NCI-H2107 (cell line): ENCODE results near the gene AZIN2.
"Not testable (repeated sequence)": the region's sequence is repeated elsewhere in the genome, so short reads cannot be mapped to it uniquely, and the experiment has no call there.

Experiments
- DNase-seq: peaks from one replicate; lab custom pipeline; 2025; lab: John Stamatoyannopoulos, UW

Gene AZIN2

DNA sequence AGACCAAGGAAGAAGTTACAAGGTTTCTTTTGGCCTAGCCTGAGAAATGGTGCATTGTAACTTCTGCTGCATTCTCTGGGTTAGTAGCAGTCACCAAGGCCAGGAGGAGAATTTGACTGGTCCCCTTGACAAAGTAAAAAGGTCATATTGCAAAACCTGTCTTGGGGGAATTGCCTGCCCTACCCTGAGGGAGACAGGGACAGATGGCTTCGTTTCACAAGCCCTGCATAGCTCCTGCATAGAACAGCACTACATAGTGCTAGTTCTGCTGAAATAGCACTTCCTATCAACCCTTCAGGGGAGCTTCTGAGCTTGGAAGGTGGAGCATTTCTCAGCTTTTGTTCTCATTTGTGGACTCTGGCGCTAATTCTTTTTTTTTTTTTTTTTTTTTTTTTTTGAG lies 23.9 kb upstream of the AZIN2 start:
- no peak for DNase-seq

DNA sequence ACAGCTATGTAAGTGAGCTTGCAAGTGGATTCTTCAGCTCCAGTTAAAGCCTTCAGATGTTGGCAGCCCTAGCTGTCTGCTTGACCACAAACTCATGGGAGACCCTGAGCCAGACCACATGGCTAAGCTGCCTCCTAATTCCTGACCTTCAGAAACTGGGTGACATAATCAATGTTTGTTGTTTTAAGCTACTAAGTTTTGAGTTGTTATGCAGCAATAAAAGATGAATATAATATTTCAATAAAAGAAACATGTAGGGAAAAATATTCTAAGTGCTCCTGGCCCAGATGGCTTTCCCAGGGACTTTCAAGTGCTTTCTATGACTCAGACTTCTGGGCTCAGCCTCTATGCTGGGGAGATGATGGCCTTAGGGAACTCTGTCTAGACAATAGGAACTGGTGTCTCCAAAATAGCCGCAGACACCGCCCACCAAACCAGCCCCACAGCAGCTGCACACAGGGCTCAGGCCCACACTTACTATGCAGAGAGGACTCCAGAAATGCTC lies 20.3 kb upstream of the AZIN2 start:
- DNase-seq, result no peak

DNA sequence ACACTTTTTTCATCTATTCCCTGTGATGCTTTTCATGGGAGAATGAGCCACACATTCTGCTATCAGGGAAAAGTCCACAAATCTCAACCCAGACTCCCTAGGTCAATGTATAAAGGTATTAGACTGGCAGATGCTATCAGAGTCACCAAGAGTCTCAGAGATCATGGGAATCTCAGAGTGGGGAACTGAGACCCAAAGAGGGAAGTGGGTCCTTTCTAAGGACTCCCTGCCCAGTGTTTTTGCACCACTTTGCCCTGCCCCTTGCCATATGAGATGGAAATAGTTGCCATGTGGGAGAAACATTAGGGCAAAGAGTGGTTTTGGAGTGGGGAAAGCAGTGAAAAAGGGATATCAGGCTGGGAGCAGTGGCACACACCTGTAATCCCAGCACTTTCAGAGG lies 19.1 kb upstream of the AZIN2 start:
- no peak for DNase-seq

DNA sequence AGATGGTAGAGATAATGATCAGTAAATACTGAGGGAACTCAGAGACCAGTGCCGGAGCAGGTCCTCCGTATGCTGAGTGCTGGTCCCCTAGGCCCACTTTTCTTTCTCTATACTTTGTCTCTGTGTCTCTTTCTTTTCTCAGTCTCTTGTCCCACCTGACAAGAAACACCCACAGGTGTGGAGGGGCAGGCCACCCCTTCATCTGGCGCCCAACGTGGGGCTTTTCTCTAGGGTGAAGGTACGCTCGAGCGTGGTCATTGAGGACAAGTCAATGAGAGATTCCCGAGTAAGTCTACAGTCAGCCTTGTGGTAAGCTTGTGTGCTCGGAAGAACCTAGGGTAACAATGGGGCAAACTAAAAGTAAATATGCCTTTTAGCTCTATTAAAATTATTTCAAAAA lies 16.7 kb upstream of the AZIN2 start:
- not testable (repeated sequence) for DNase-seq

DNA sequence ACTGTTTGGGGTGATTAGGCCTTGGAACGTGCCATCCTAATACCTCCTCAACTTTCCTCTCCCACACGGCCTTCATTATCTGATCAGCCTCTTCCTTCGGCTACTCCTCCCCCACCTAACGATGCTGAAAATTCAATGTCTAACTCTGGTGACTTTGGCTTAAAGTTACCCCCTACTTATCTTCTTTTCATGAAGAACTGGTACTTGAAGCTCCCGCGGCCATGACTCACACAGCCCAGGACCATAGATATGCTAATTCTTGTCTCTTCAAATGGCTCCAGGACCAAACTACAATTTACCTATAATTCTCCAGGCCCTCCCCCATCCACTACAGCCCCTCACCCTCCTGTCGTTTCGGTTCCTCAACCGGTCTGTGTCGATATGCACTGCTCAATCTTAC lies 15.7 kb upstream of the AZIN2 start:
- no peak for DNase-seq

DNA sequence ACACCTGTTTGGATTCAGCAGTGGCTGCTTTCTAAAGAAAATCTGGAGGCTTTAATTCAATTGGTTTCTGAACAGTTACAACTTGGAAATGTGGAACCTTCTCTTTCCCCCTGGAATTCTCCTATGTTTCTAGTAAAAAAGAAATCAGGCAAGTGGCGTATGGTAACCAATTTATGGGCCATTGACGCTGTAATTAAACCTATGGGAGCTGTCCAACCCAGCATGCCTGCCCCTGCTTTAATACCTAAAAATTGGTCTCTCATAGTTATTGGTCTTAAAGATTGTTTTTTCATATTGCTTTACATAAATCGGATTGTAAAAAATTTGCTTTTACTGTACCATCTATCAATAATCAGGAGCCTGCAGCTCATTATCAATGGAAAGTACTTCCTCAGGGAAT lies 14.5 kb upstream of the AZIN2 start:
- not testable (repeated sequence) for DNase-seq

DNA sequence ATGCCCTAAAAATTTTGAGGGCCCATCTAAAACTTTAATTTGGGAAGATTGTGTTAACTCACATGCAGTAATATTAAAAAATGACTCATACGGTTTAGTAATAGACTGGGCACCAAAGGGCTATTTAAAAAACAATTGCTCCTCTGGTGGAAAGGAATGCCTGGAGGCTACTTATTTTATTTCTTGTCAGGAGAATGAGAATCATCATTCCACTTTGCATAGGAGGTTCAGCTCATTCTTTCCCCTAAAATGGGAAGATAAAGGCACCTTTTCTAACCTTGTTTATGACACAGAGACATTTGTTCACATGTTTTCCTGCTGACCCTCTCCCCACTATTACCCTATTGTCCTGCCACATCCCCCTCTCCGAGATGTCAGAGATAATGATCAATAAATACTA lies 12.8 kb upstream of the AZIN2 start:
- not testable (repeated sequence) for DNase-seq

DNA sequence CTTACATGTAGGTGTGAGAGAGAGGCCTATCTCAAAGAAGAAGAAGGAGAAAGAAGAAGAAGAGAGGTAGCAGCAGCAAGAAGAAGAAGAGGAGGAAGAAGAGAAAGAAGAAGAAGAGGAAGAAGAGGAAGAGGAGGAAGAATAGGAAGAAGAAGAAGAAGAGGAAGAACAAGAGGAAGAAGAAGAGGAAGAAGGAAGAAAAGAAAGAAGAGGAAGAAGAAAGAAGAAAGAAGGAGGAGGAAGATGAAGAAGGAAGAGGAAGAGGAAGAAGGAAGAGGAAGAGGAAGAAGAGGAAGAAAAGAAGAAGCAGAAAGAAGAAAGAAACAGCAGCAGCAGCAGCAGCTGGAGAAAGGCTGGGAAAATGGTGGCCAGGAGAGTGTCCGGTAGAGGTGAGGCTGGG lies 10.3 kb upstream of the AZIN2 start:
- DNase-seq, result no peak

DNA sequence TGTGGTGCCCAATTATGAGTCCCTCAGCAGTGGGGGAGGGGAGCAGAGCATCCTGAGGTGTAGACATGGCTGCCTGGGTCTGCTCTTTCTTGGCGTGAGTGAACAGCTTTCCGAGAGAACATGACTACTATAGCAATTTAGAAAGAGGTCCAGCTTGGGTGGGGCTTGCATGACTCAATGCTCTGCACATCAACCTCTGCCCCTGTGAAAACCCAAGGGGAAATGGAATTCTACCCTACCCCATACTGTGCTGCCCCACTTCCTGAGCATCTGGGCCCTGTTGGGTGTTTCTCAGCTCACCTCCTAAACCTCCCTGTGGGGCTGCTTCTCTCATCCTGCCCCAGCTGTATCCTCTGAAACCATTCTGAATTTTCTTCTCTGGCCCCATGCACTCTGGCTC lies 8.2 kb upstream of the AZIN2 start:
- DNase-seq, result no peak

DNA sequence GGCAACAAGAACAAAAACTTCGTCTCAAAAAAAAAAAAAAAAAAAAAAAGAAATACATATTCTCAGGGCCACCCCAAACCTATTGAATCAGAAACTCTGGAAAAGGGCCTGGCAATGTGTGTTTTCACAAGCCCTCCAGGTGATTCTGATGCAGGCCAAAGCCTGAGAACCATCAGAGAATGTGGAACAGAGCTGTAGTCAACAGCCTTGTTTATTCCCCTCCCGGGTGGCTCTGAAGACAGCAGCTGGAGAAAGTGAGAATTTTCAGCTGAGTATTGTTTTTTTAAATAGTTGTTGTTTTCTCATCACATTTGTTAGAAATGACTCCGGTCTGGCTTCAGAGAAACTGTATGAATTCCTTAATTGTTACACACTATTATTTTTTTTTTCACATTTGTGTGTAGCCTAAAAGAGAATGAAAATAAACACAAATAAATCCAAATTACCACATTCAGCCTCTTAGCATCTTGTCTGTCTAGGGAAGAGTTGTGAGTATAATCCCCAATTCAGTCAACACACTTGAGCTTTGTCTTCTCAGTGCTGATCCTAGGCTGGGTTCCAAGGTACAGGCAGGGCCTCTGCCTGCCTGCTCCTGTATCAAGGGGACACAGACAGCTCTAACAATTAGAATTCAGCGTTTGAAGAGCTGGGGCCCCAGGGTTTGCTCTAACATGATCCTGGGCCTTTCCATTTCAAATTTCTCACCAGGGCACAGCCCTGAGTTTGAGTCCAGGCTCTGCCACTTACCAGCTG lies 6.6 kb upstream of the AZIN2 start:
- no peak for DNase-seq

DNA sequence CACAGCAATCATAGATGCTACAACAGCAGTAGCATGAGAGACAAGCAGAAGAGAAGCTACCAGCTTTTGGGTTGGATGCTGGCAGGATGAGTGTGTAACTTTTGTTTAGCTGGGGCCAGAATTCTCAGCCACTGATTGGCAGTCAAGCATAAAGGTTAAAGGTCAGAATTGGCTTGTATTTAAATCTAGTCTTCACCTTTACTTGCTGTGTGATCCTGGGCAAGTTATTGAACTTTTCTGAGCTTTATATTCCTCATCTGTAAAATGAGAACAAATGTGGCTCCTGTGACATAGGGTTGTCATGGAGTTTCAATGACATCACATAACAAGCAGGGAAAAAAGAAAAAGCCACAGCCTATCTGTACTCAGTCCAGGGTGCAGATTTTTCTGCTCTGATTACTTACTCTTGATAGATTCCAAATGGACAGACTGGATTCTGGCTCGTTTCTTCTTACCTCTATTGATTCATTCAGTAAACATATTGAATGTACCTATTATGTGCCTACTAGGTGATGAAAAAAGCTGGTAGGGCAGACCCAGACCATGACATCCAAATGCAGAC lies 2.8 kb upstream of the AZIN2 start:
- no peak for DNase-seq

DNA sequence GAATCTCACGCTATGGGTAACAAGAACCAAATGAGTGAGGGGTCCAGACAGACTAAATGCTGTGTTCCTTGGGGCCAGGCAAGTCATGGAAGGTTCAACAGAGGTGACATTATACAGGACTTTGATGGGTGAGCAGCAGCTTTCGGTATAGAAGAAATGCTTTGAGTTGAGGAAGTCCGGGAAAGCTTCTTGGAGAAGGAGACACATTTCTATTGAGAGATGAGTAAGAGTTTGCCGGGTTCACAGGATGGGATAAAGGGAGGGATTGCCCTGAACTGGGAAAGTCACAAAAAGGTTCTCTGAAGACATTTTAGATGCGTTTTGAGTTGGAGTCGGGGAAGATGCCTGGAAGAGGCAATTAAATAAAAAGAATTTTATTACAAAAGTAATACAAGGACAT lies 580 bp upstream of the AZIN2 start:
- no peak for DNase-seq

DNA sequence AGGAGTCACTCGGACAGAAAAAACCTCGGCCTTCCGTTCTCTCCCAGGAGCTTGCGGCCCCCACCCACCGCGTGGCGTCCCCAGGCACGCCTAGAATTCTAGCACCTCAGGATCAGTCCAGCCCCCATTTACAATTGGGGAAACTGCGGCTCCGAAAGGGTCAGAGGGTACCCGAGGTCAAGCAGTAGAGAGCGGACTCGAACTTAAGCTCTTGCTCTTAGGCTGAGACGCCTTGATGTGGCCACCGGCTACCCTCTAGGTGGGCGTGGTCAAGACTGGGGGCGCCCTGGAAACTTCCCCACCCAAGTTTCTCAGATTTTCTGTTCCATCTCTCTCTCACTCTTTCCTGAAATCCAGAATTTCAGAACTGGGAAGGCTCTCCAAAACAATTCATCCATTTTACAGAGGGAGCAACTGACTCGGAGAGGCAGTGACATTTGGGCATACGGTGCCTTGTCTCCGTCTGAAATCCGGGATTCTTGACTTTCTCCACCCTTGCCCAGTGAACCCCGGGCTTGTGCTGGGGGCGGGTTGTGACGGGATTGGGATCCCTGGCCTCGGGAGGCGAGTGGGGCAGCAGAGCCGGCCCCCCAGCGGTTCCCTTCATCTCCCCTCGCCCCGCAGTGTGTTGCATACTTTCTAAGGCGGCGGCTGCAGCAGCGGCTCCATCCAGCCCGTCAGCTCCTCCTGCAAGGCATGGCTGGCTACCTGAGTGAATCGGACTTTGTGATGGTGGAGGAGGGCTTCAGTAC lies 777 bp downstream of the AZIN2 start:
- DNase-seq, result peak; percentile 13

DNA sequence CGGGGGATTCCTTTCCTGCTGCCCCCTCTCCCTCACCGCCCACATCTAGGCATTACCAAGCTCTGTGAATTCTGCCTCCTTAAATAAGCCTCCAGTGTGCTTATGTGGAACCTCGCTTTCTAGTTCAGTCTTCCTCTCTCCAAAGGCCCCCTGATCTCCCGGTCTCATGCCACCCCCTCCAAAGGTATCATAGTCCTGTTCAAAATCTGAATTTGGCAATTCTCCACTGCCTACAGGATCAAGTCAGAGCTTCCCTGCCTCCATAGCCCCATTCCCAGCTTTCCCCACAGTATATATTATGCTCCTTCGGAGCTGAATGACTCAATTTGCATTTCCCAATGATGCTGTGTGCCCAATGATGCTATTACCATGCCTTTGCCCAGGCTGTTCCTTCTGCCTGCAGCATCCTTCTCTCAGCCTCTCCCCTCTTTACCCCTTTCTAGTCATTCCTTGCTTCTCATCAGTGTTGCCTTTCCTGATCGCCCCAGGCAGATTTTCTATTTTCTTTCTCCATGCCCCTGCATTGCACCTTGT lies 1.7 kb downstream of the AZIN2 start:
- no peak for DNase-seq

DNA sequence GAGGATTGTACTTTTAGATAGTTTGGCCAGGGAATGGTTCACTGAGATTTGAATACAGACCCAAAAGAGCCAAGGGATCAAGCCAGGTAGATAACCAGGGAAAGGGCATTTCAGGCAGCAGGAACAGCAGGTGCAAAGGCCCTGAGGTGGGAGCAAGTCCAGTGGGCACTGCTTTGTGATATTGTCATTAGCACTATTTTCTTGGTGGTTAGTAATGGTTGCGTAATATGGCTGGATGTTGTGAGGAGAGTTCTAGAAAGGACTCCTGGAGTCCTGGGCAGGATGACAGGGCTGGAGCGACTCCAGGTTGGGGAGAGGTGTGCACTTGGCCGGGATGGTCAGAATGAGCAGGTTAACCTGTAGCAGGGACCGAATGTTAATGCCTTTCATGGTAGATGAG lies 4.4 kb downstream of the AZIN2 start:
- DNase-seq, result no peak

DNA sequence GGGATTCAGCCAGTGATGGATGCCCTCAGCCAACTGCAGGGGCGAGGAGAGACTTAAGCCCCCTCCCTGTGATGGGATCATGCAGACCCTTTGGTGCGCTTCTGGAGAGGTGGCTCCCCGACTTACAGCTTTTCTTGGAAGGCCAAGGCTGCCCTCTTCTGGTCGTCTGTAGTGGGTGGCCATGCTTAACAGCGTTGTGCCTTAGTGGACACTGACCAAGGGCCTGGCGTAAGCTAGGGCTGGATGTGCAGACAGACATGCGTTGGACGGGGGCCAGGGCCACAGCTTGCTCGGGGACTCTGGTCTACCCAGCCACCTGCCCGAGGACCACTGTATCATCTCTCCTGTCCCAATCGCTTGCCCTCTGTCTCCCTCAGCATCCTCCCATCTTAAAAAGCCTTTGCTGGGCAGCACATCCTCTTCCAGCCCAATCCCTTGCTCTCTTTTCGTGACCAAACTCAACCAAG lies 5.5 kb downstream of the AZIN2 start:
- peak; percentile 3 for DNase-seq

DNA sequence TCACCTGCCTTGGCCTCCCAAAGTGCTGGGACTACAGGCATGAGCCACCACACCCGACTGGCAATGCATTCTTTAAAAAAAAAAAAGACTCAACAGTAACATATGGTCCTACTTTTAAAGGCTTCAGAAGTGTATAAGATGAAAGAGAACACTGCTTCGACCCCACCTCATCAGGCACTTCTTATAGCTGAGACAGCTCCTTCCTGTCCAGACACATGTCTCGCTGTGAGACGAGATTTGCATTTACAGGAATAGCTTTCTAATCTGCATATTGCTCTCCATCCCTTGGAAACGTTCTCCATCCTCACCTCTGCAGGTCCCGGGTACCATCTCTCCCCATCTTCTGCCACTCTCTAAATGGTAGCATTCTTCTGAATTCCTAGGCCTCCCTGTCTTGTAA lies 6.7 kb downstream of the AZIN2 start:
- DNase-seq, result no peak

DNA sequence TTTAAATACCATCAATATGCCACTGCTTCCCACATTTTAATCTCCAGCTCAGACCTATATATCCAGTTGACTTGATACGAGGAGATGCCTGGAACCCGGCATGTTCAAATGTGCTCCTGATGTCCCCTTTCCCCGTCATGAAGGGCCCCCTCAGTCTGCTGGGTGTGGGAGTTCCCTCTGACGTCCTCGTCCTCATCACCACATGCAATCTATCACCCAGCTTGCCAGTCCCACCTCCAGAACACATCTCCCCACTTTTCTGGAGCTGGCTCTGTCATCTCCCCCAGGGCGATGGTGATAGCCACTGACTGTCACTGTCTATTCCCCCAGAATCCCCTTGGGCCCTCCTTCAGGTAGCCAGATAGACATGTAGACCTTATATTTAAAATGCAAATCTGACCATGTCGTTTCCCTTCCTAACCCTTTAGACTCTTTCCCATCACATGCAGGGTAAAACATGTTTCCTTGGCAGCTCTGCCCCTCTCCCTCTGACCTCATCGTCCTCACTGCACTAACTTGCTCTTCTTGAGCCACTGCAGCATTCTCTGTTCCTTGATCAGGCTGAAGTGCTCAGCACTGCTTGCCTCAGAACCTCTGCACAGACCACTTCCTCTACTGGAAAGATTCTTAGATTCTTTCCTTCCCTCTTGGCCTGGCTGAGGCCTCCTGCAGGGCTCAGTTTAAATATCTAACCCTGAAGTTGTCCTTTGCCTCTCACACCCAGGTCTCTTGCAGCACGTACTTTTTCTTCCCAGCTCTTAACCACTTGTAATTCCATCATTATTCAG lies 7.4 kb downstream of the AZIN2 start:
- no peak for DNase-seq

DNA sequence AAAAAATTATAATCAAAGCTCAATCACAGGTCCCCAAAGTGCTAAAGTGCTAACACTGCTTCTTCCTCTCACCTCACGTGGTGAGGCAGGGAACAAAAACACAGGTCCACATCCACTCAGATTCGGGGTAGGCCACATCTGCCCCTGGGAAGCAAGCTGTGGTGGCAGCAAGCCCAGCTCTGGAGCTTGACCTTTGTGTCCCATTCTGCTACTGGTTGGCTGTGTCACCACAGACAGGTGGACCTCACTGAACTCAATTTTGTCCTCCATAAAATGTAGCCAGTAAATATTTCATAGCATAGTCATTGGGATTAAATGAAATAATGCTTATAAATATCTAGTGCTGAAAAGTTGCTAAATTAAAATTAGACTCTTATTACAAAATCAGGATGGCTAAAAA lies 8.5 kb downstream of the AZIN2 start:
- no peak for DNase-seq

DNA sequence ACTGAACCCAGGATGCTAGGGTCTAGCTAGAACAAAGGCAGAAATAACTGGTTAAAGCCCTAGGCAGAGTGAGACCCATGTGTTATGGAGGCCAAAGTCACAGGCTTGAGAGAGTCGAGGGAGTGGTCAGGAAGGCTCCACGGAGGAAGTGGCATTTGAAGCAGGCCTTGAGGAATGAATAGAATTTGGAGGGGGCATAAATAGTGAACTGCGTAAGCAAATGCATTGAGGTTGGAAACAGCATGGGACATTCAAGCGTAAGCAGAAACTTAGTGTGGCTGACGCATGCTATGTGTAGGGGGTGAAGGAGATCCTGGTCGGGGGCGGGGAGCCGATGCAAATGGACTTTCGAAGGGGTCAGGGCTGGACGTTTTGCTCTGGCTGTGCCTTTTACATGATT lies 11.5 kb downstream of the AZIN2 start:
- no peak for DNase-seq

DNA sequence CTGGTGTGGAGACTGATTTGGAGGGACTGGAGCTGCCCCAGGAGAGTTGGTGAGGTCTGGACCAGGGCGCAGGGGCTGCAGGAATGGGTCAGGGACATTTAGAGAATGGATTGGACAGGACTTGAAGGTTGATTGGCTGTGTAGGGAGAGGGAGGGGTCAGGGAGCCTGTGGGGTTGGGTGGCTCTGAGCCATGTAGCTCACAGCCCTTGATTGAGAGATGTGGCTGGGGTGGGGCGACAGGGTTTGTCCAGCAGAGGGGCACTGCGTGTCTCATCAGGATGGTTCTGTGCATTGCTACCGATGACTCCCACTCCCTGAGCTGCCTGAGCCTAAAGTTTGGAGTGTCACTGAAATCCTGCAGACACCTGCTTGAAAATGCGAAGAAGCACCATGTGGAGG lies 12.1 kb downstream of the AZIN2 start:
- no peak for DNase-seq

DNA sequence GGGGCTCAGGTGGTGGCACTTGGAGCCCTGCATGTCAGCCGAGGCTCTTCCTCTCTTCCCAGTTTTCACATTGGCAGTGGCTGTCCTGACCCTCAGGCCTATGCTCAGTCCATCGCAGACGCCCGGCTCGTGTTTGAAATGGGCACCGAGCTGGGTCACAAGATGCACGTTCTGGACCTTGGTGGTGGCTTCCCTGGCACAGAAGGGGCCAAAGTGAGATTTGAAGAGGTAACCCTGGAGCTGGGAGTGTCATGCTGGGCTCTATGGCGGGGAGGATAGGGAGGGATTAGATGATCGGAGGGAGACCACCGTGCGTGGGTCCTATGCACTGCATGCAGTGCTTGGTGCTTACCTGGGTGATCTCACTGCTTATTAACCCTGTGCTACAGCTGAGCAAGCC lies 13.5 kb downstream of the AZIN2 start:
- no peak for DNase-seq
